H1 (cell line): Measurements from ENCODE around the gene COL5A2. TPM values are rescaled to one million over a fixed set of nuclear protein-coding genes. Genes with fewer than 3 reads are reported as not detected.

ENCODE experiments used
- CTCF ChIA-PET: fragments of 300-600 bp; sonication (Branson Sonifier 250); formaldehyde crosslinking; loops from one replicate; lab custom pipeline; 2021; ENCODE audit not compliant: partially characterized antibody; lab: Charles Lee
- POLR2A ChIA-PET: fragments of 300-600 bp; sonication (Branson Sonifier 250); formaldehyde crosslinking; loops from one replicate; lab custom pipeline; 2021; ENCODE audit warnings: inconsistent platforms; ENCODE audit not compliant: partially characterized antibody; lab: Charles Lee
- DNase-seq, 2 experiments: peaks; one replicate each; pipeline versions ENCODE4 v3.0.0 to v3.0.0-alpha.2; 2010 to 2022; ENCODE audit warnings: low spot score in 2 of 2, low read depth in 1 of 2, mixed read lengths in 1 of 2
- FAIRE-seq: peaks from 2 replicates; lab custom pipeline; 2011; peaks lifted over from hg19 to GRCh38; lab: Jason Lieb, UNC
- H2AFZ ChIP-seq: 2 replicates; pipeline ENCODE4 v1.8.1; 2012; ENCODE audit warnings: low read length, inconsistent platforms
- H2AK5ac ChIP-seq: 2 replicates; pipeline ENCODE4 v1.6.1; 2013; ENCODE audit warnings: low read depth, low read length
- H2BK120ac ChIP-seq: replicated peaks from 2 replicates; pipeline ENCODE3; 2013; ENCODE audit warnings: low read depth, low read length, inconsistent platforms
- H2BK12ac ChIP-seq: 2 replicates; pipeline ENCODE4 v1.6.1; 2013; ENCODE audit warnings: low read depth, low read length
- H2BK15ac ChIP-seq: 2 replicates; pipeline ENCODE4 v1.6.1; 2013; ENCODE audit warnings: low read length
- H2BK20ac ChIP-seq: 2 replicates; pipeline ENCODE4 v1.6.1; 2013; ENCODE audit warnings: low read length
- H2BK5ac ChIP-seq: 2 replicates; pipeline ENCODE4 v1.6.1; 2013; ENCODE audit warnings: low read depth, low read length
- H3K14ac ChIP-seq: 2 replicates; pipeline ENCODE4 v1.6.1; 2013; ENCODE audit warnings: inconsistent platforms; ENCODE audit not compliant: insufficient read length
- H3K18ac ChIP-seq: 2 replicates; pipeline ENCODE4 v1.6.1; 2013; ENCODE audit warnings: low read length; ENCODE audit errors: extremely low read depth
- H3K23ac ChIP-seq: 2 replicates; pipeline ENCODE4 v1.6.1; 2013; ENCODE audit warnings: inconsistent platforms; ENCODE audit not compliant: insufficient read length
- H3K23me2 ChIP-seq: 2 replicates; pipeline ENCODE4 v1.6.1; 2013; ENCODE audit warnings: low read depth, low read length
- H3K27ac ChIP-seq: 2 replicates; pipeline ENCODE4 v1.6.1; 2011; ENCODE audit warnings: low read depth, low read length, inconsistent platforms
- H3K27me3 ChIP-seq, 4 experiments: replicated peaks in 1 of 4; 1 replicate in 1 of 4; 2 replicates in 3 of 4; pipeline versions ENCODE4 v1.6.1 to v1.8.1; 2011 to 2013; ENCODE audit warnings: low read length in 3 of 4, mild to moderate bottlenecking in 3 of 4, inconsistent platforms in 2 of 4, mixed read lengths in 2 of 4, moderate library complexity in 1 of 4; ENCODE audit not compliant: control insufficient read depth in 3 of 4, insufficient read depth in 3 of 4; ENCODE audit errors: extremely low read depth in 1 of 4
- H3K36me3 ChIP-seq, 4 experiments: 2 replicates each; pipeline versions ENCODE4 v1.6.1 to v1.8.1; 2011 to 2013; ENCODE audit warnings: mild to moderate bottlenecking in 4 of 4, low read length in 3 of 4, moderate library complexity in 2 of 4, control low read depth in 1 of 4, inconsistent platforms in 1 of 4; ENCODE audit not compliant: insufficient read depth in 4 of 4, control insufficient read depth in 2 of 4
- H3K4ac ChIP-seq: replicated peaks from 2 replicates; pipeline ENCODE3; 2013; ENCODE audit warnings: low read length, low read depth, mixed read lengths, inconsistent platforms; ENCODE audit not compliant: insufficient read length
- H3K4me1 ChIP-seq, 4 experiments: replicated peaks in 1 of 4; 1 replicate in 1 of 4; 2 replicates in 3 of 4; pipeline versions ENCODE4 v1.6.1 to v1.8.1; 2011 to 2013; ENCODE audit warnings: low read length in 3 of 4, inconsistent platforms in 2 of 4, mixed read lengths in 1 of 4; ENCODE audit not compliant: insufficient read depth in 4 of 4, control insufficient read depth in 3 of 4
- H3K4me2 ChIP-seq, 2 experiments: 2 replicates each; pipeline versions ENCODE4 v1.6.1 to v1.8.1; 2011 to 2013; ENCODE audit warnings: low read depth in 2 of 2, low read length in 2 of 2, control low read depth in 1 of 2, inconsistent platforms in 1 of 2, mild to moderate bottlenecking in 1 of 2; ENCODE audit not compliant: insufficient read depth in 1 of 2
- H3K4me3 ChIP-seq, 4 experiments: fragments of 200-600, 300-600 bp in 1 of 4; sonication (generic), shearing (Covaris generic), sonication (Bioruptor Twin) in 1 of 4; 2 replicates each; pipeline versions ENCODE4 v1.5.1 to v1.8.1; 2011 to 2016; ENCODE audit warnings: low read length in 4 of 4, low read depth in 3 of 4, control low read depth in 2 of 4, inconsistent platforms in 2 of 4, mild to moderate bottlenecking in 2 of 4, mixed read lengths in 1 of 4, moderate library complexity in 1 of 4; ENCODE audit not compliant: insufficient read depth in 2 of 4; ENCODE audit errors: extremely low read depth in 1 of 4
- H3K56ac ChIP-seq: replicated peaks from 2 replicates; pipeline ENCODE3; 2013; ENCODE audit warnings: low read depth, mild to moderate bottlenecking, mixed read lengths, low read length, inconsistent platforms; ENCODE audit not compliant: insufficient read length
- H3K79me1 ChIP-seq: 2 replicates; pipeline ENCODE4 v1.6.1; 2013; ENCODE audit warnings: low read depth, low read length, control low read depth
- H3K79me2 ChIP-seq, 2 experiments: 2 replicates each; pipeline versions ENCODE4 v1.6.1 to v1.8.1; 2012 to 2013; ENCODE audit warnings: low read length in 2 of 2, mild to moderate bottlenecking in 2 of 2, inconsistent platforms in 1 of 2; ENCODE audit not compliant: insufficient read depth in 2 of 2, control insufficient read depth in 1 of 2
- H3K9ac ChIP-seq, 4 experiments: replicated peaks in 1 of 4; 1 replicate in 1 of 4; 2 replicates in 3 of 4; pipeline versions ENCODE4 v1.6.1 to v1.8.1; 2011 to 2013; ENCODE audit warnings: low read depth in 3 of 4, low read length in 3 of 4, control low read depth in 2 of 4, mild to moderate bottlenecking in 2 of 4, moderate library complexity in 2 of 4, inconsistent platforms in 1 of 4; ENCODE audit errors: extremely low read depth in 1 of 4
- H3K9me3 ChIP-seq, 2 experiments: 2 replicates each; pipeline versions ENCODE4 v1.6.1 to v1.8.1; 2012 to 2013; ENCODE audit warnings: mild to moderate bottlenecking in 2 of 2, moderate library complexity in 2 of 2, control low read depth in 1 of 2, inconsistent platforms in 1 of 2, low read depth in 1 of 2, low read length in 1 of 2, mixed read lengths in 1 of 2; ENCODE audit not compliant: insufficient read depth in 2 of 2
- H4K20me1 ChIP-seq, 2 experiments: replicated peaks in 1 of 2; 2 replicates each; pipeline versions ENCODE3 to v1.8.1; 2011 to 2013; ENCODE audit warnings: inconsistent platforms in 2 of 2, low read length in 2 of 2, mild to moderate bottlenecking in 1 of 2; ENCODE audit not compliant: insufficient read depth in 2 of 2, control insufficient read depth in 1 of 2
- H4K5ac ChIP-seq: 2 replicates; pipeline ENCODE4 v1.6.1; 2013; ENCODE audit warnings: low read length, low read depth, mixed read lengths, inconsistent platforms; ENCODE audit not compliant: insufficient read length
- H4K8ac ChIP-seq: 2 replicates; pipeline ENCODE4 v1.8.0; 2013; ENCODE audit warnings: mild to moderate bottlenecking, moderate library complexity, low read length, inconsistent platforms; ENCODE audit not compliant: insufficient read depth; ENCODE audit errors: extremely low read depth
- H4K91ac ChIP-seq: replicated peaks from 2 replicates; pipeline ENCODE3; 2013; ENCODE audit warnings: low read length, mixed read lengths, inconsistent platforms; ENCODE audit not compliant: insufficient read length
- SP1 ChIP-seq: IDR thresholded peaks from 2 replicates; pipeline ENCODE4 v1.6.1; 2011; ENCODE audit warnings: low read depth, low read length
- WGBS, 2 experiments: shearing (Covaris generic) in 1 of 2; methylation state at CpG; one replicate each; pipeline versions ENCODE4 v1.1.6 to v1.1.7; 2013 to 2015; ENCODE audit warnings: low lambda C conversion rate in 2 of 2, mixed read lengths in 2 of 2, inconsistent platforms in 1 of 2, low coverage in 1 of 2, missing lambda C conversion rate in 1 of 2; ENCODE audit not compliant: insufficient replicate concordance in 2 of 2, insufficient coverage in 1 of 2, insufficient read length in 1 of 2; ENCODE audit errors: extremely low coverage in 1 of 2, missing lambda C conversion rate in 1 of 2; 5-methylcytosine and 5-hydroxymethylcytosine counted together
- polyA plus RNA-seq, 7 experiments: library from polyadenylated mRNA; depleted of rRNA in 3 of 7; stranded (reverse) in 5 of 7; unstranded in 2 of 7; fragments of >200 nt in 5 of 7; fragments of 200-250 nt in 2 of 7; gene quantifications; 1 replicate in 5 of 7; 2 replicates in 1 of 7; 4 replicates in 1 of 7; pipeline versions ENCODE4 v1.2.1 to v1.2.3, GENCODE V29; 2011 to 2013; ENCODE audit warnings: missing spikeins in 2 of 7, mixed read lengths in 2 of 7
- total RNA-seq: library from RNA; stranded (reverse); fragmentation: NEBNext Ultra II Directional; extraction: Animal tissue kit (Norgen Biotek cat#: 25700); gene quantifications from 2 replicates; pipeline ENCODE4 v1.2.1, GENCODE V29; 2021

The COL5A2 gene
- total and polyA plus RNA-seq, 2 of the 8 experiments (the other 6 are each of a cell fraction or from before 2014, with no cell fraction given), result 4.7 to 24.2 TPM

DNA sequence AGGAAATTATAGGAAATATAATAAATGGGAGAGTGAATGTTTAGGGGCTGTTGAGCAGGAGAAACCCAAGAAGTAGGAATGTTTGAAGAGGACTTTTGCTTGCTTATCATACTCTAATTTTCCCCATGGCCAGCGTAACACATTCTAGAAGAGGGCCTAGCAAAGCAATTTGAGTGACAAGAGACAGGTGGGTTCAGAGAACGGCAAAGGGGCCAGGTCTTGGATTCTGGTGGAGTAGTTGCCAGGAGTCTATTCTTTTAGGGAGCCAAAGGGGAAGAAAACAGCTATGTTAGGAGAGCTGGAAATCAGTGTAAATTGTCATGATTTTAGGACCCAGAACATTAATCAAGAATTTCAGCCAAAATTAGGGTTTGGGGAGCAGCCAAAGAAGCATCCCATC, 96.5 kb downstream of the COL5A2 start:
- H2AFZ ChIP-seq, result no peak overlapping the region
- no peaks in the 10 kb centered on the region for H3K27me3 ChIP-seq
- DNase-seq (no peak), FAIRE-seq (no peak)
- no peak overlapping the region for H2BK20ac ChIP-seq
- no peaks in the 10 kb centered on the region for H3K79me2 ChIP-seq
- no peak overlapping the region for H2BK12ac ChIP-seq
- H3K9ac ChIP-seq, result no peak overlapping the region
- POLR2A ChIA-PET, result no interaction called here
- H3K56ac ChIP-seq, result no peak overlapping the region
- no peak overlapping the region for H3K4me2 ChIP-seq
- no peaks in the 10 kb centered on the region for H3K36me3 ChIP-seq
- H3K4ac ChIP-seq, result no peak overlapping the region
- H3K27ac ChIP-seq, result no peak overlapping the region
- 100% methylated on average over 2 of the region's 2 CpGs; no CpG with 5 or more reads in 1 of the 2 experiments for WGBS, 2 experiments
- no peak for TF ChIP-seq SP1
- no peaks in the 10 kb centered on the region for H3K79me1 ChIP-seq
- H4K20me1 ChIP-seq, result no peaks in the 10 kb centered on the region
- no peak overlapping the region for H4K5ac ChIP-seq
- no peak overlapping the region for H2AK5ac ChIP-seq
- no peaks in the 10 kb centered on the region for H3K9me3 ChIP-seq
- no peak overlapping the region for H3K14ac ChIP-seq
- no peak overlapping the region for H4K91ac ChIP-seq
- H3K4me3 ChIP-seq, result no peak overlapping the region
- H3K18ac ChIP-seq, result no peak overlapping the region
- H4K8ac ChIP-seq, result no peak overlapping the region
- CTCF ChIA-PET, result interaction anchor here (0.6 to 1.2 kb wide), 3 partner anchors 11 to 505 kb away, joined by 3 to 10 read pairs (median 4); no protein-coding TSS in a partner anchor
- 0 out of 7 replicates have a peak, but pooled peaks cover 0 to 3% (median 0%) of the 10 kb centered on the region in 4 experiments for H3K4me1 ChIP-seq
- H3K23me2 ChIP-seq, result no peaks in the 10 kb centered on the region
- no peak overlapping the region for H2BK120ac ChIP-seq
- H2BK15ac ChIP-seq, result no peak overlapping the region
- H2BK5ac ChIP-seq, result no peak overlapping the region
- no peak overlapping the region for H3K23ac ChIP-seq
